ENCODE results near the gene CKAP2.
"Not testable (repeated sequence)": the region's sequence is repeated elsewhere in the genome, so short reads cannot be mapped to it uniquely, and the experiment has no call there.

CKAP2 gene

GRCh38 chr13:52454820-52455676, at the start of gene CKAP2:
Gene CKAP2, plus strand, starts transcription at chr13:52455478. Its CDS starts 79 bp downstream, at chr13:52455557.
- peak; percentile 96 for DNase-seq

GRCh38 chr13:52405767-52406494, 49.3 kb upstream of the CKAP2 start, which contains the start of gene THSD1:
Gene THSD1, minus strand, starts transcription at chr13:52406172. Its CDS starts 3,572 bp downstream, at chr13:52402600.
- DNase-seq = peak; percentile 62

- DNase-seq = no peak
These were observed 48.6 kb upstream of the CKAP2 start for GRCh38 chr13:52406629-52407028.

- not testable (repeated sequence) for DNase-seq
These were observed 47.8 kb upstream of the CKAP2 start for GRCh38 chr13:52407436-52407835.

GRCh38 chr13:52408071-52408658, 47.1 kb upstream of the CKAP2 start:
- not testable (repeated sequence) for DNase-seq

GRCh38 chr13:52411629-52412028, 43.6 kb upstream of the CKAP2 start:
- DNase-seq = no peak

GRCh38 chr13:52412128-52412527, 43.1 kb upstream of the CKAP2 start:
- no peak for DNase-seq

- DNase-seq = no peak
These were observed 41.2 kb upstream of the CKAP2 start for GRCh38 chr13:52414051-52414450.

GRCh38 chr13:52414963-52415362, 40.3 kb upstream of the CKAP2 start:
- no peak for DNase-seq

GRCh38 chr13:52419080-52419479, 36.2 kb upstream of the CKAP2 start:
- DNase-seq = no peak

- no peak for DNase-seq
These were observed 34.1 kb upstream of the CKAP2 start for GRCh38 chr13:52421216-52421615.

GRCh38 chr13:52428295-52428694, 27.0 kb upstream of the CKAP2 start:
- DNase-seq = no peak

GRCh38 chr13:52432456-52432855, 22.8 kb upstream of the CKAP2 start:
- no peak for DNase-seq

GRCh38 chr13:52446265-52446664, 9.0 kb upstream of the CKAP2 start:
- no peak for DNase-seq

- DNase-seq = no peak
These were observed 7.9 kb upstream of the CKAP2 start for GRCh38 chr13:52447354-52447753.

- no peak for DNase-seq
These were observed 7.3 kb upstream of the CKAP2 start for GRCh38 chr13:52447815-52448552.

GRCh38 chr13:52449331-52450011, 5.8 kb upstream of the CKAP2 start:
- no peak for DNase-seq

GRCh38 chr13:52450012-52450792, 5.1 kb upstream of the CKAP2 start, which contains the start of gene VPS36:
Gene VPS36, minus strand, starts transcription at chr13:52450634. Its CDS starts 40 bp downstream, at chr13:52450594.
- DNase-seq = peak; percentile 99

GRCh38 chr13:52450793-52451116, 4.5 kb upstream of the CKAP2 start:
- DNase-seq = no peak

- no peak for DNase-seq
These were observed 4.0 kb upstream of the CKAP2 start for GRCh38 chr13:52451135-52451804.

- no peak for DNase-seq
These were observed 2.8 kb upstream of the CKAP2 start for GRCh38 chr13:52452470-52452869.
